ENCODE data around the gene GLRX3.
A peak's percentile ranks its signal among the peaks of the same experiment; 100 is the strongest.
"Not testable (repeated sequence)": the region's sequence is repeated elsewhere in the genome, so short reads cannot be mapped to it uniquely, and the experiment has no call there.

GLRX3 gene

GRCh38 chr10:130189608-130190054 lies 53.4 kb downstream of the GLRX3 start:
- DNase-seq (ENCODE audit: low read depth in 2 of 2): no peak

- DNase-seq (ENCODE audit: low read depth in 2 of 2): peak; percentile 70 to 73
Measured at GRCh38 chr10:130190055-130190736, 54.0 kb downstream of the GLRX3 start.

GRCh38 chr10:130190737-130191115 lies 54.5 kb downstream of the GLRX3 start:
- DNase-seq (ENCODE audit: low read depth in 2 of 2): no peak

GRCh38 chr10:130191380-130191779 lies 55.2 kb downstream of the GLRX3 start:
- DNase-seq (ENCODE audit: low read depth in 2 of 2): no peak

GRCh38 chr10:130192276-130192848 lies 56.2 kb downstream of the GLRX3 start:
- no peak for DNase-seq (ENCODE audit: low read depth in 2 of 2)

GRCh38 chr10:130193033-130193432 lies 56.8 kb downstream of the GLRX3 start:
- DNase-seq (ENCODE audit: low read depth in 2 of 2): no peak

GRCh38 chr10:130193493-130194193 lies 57.5 kb downstream of the GLRX3 start:
- DNase-seq (ENCODE audit: low read depth in 2 of 2): no peak

GRCh38 chr10:130194194-130194990 lies 58.2 kb downstream of the GLRX3 start:
- DNase-seq (ENCODE audit: low read depth in 2 of 2): no peak

- DNase-seq (ENCODE audit: low read depth in 2 of 2): no peak
Measured at GRCh38 chr10:130194991-130195645, 58.9 kb downstream of the GLRX3 start.

GRCh38 chr10:130195746-130196294 lies 59.6 kb downstream of the GLRX3 start:
- no peak for DNase-seq (ENCODE audit: low read depth in 2 of 2)

GRCh38 chr10:130196511-130197487 lies 60.6 kb downstream of the GLRX3 start:
- no peak for DNase-seq (ENCODE audit: low read depth in 2 of 2)

- no peak for DNase-seq (ENCODE audit: low read depth in 2 of 2)
Measured at GRCh38 chr10:130198651-130199050, 62.5 kb downstream of the GLRX3 start.

GRCh38 chr10:130200179-130201042 lies 64.2 kb downstream of the GLRX3 start:
- DNase-seq (ENCODE audit: low read depth in 2 of 2): no peak

GRCh38 chr10:130201043-130201380 lies 64.8 kb downstream of the GLRX3 start:
- DNase-seq (ENCODE audit: low read depth in 2 of 2): no peak

GRCh38 chr10:130202150-130202549 lies 66.0 kb downstream of the GLRX3 start:
- not testable (repeated sequence) for DNase-seq (ENCODE audit: low read depth in 2 of 2)

GRCh38 chr10:130202984-130203621 lies 66.9 kb downstream of the GLRX3 start:
- DNase-seq (ENCODE audit: low read depth in 2 of 2): no peak

- DNase-seq (ENCODE audit: low read depth in 2 of 2): no peak
Measured at GRCh38 chr10:130203626-130204025, 67.4 kb downstream of the GLRX3 start.

- no peak for DNase-seq (ENCODE audit: low read depth in 2 of 2)
Measured at GRCh38 chr10:130206216-130206737, 70.1 kb downstream of the GLRX3 start.

- DNase-seq (ENCODE audit: low read depth in 2 of 2): no peak
Measured at GRCh38 chr10:130207205-130207604, 71.0 kb downstream of the GLRX3 start.
